ENCODE measurements around the gene NOVA2. TPM values are rescaled to one million over a fixed set of nuclear protein-coding genes. Genes with fewer than 3 reads are reported as not detected.

The NOVA2 gene
- total RNA-seq, 1 experiment from 2014 or later = 2.5 TPM

- TF ChIP-seq TCF7L2 (IDR thresholded peaks at IDR 0.05; ENCODE audit: borderline replicate concordance, extremely low read depth, insufficient read depth, insufficient read length) = no peak
- TF ChIP-seq CBX3 (IDR thresholded peaks at IDR 0.05; ENCODE audit: low read depth) = no peak
- no peak for TF ChIP-seq SIN3A (IDR thresholded peaks at IDR 0.05; ENCODE audit: low read depth)
Measured at GRCh38 chr19:46000491-46001246, 27.0 kb upstream of the NOVA2 start (continued).

GRCh38 chr19:45999653-46000121 is 26.0 kb upstream of the NOVA2 start:
- Histone ChIP-seq H4K20me1 (ENCODE audit: insufficient read depth) (no peaks in the 10 kb centered on the region), H3K9me3 (ENCODE audit: control insufficient read depth in 1 of 2, insufficient read depth in 1 of 2, low read depth in 1 of 2, low read length in 2 of 2) (no peaks in the 10 kb centered on the region), H3K9me2 (ENCODE audit: insufficient read depth) (no peaks in the 10 kb centered on the region), H3K4me1 (ENCODE audit: control insufficient read depth in 1 of 2, insufficient read depth in 2 of 2, low read length in 2 of 2) (peaks cover 2 to 6% of the 10 kb centered on the region in 2 experiments; a peak in 3 of 4 replicates), H3K36me3 (ENCODE audit: control insufficient read depth in 1 of 2, insufficient read depth in 2 of 2, low read length in 2 of 2) (no peaks in the 10 kb centered on the region; a peak in 1 of 4 replicates), H3K27me3 (ENCODE audit: insufficient read depth, low read length) (no peaks in the 10 kb centered on the region), H3K79me2 (ENCODE audit: insufficient read depth, low read length) (peaks cover 16% of the 10 kb centered on the region; the same call in 1 of the 2 replicates), H3K4me2 (ENCODE audit: low read length) (no peak overlapping the region), H3K9ac (ENCODE audit: low read length) (no peak overlapping the region), H2AFZ (ENCODE audit: low read depth, low read length, poor library complexity, severe bottlenecking) (no peak overlapping the region), H3K27ac (ENCODE audit: low read depth, low read length) (no peak overlapping the region), H3K4me3 (replicated peaks in 1 of 2; ENCODE audit: low read depth in 1 of 2, low read length in 2 of 2) (no peak overlapping the region)
- ChIA-PET POLR2A (interaction anchor here (1.8 kb wide), 1 partner anchor 114 kb away, joined by 3 read pairs; the partner anchor contains the start of gene IRF2BP1), RAD21 (ENCODE audit: low non-redundant PET in 1 of 2, low total read pairs in 2 of 2, uncharacterized antibody in 2 of 2, unreplicated experiment in 2 of 2) (no interaction called here), CTCF (no interaction called here)
- TF ChIP-seq RAD21 (IDR thresholded peaks at IDR 0.05; ENCODE audit: low read depth) (no peak), EGR1 (IDR thresholded peaks at IDR 0.05; ENCODE audit: low read depth) (no peak), CBX3 (IDR thresholded peaks at IDR 0.05; ENCODE audit: low read depth) (no peak), POLR2A (IDR thresholded peaks at IDR 0.05; ENCODE audit: borderline replicate concordance, extremely low read depth, insufficient read depth, insufficient read length) (no peak), TCF7L2 (IDR thresholded peaks at IDR 0.05; ENCODE audit: borderline replicate concordance, extremely low read depth, insufficient read depth, insufficient read length) (no peak), FOSL1 (IDR thresholded peaks at IDR 0.05; ENCODE audit: low read depth) (no peak), MAX (IDR thresholded peaks at IDR 0.05) (no peak), CTCF (IDR thresholded peaks at IDR 0.05 in 2 of 3, conservative IDR thresholded peaks at IDR 0.05 in 1 of 3; ENCODE audit: borderline replicate concordance in 1 of 3, insufficient read depth in 1 of 3, low read depth in 2 of 3, low read length in 2 of 3) (no peak), ZFX (IDR thresholded peaks at IDR 0.05) (no peak), ATF3 (IDR thresholded peaks at IDR 0.05) (no peak), POLR2AphosphoS5 (IDR thresholded peaks at IDR 0.05; ENCODE audit: low read depth, low read length) (no peak), ZNF274 (IDR thresholded peaks at IDR 0.05; ENCODE audit: low read depth, low read length) (no peak)
- intact Hi-C loops (cut with micrococcal nuclease) = no loop called here
- ATAC-seq = no peak
- BruUV-seq (replicated peaks) = no TSS peak
- DNase-seq (ENCODE audit: low read depth, low spot score) = no peak
